ENCODE results near the gene MSRB1. TPM values are rescaled to one million over a fixed set of nuclear protein-coding genes. Genes with fewer than 3 reads are reported as not detected.

MSRB1 gene
- total and polyA plus RNA-seq, 4 donors, result 32.2 to 169 (median 98.0) TPM

DNA sequence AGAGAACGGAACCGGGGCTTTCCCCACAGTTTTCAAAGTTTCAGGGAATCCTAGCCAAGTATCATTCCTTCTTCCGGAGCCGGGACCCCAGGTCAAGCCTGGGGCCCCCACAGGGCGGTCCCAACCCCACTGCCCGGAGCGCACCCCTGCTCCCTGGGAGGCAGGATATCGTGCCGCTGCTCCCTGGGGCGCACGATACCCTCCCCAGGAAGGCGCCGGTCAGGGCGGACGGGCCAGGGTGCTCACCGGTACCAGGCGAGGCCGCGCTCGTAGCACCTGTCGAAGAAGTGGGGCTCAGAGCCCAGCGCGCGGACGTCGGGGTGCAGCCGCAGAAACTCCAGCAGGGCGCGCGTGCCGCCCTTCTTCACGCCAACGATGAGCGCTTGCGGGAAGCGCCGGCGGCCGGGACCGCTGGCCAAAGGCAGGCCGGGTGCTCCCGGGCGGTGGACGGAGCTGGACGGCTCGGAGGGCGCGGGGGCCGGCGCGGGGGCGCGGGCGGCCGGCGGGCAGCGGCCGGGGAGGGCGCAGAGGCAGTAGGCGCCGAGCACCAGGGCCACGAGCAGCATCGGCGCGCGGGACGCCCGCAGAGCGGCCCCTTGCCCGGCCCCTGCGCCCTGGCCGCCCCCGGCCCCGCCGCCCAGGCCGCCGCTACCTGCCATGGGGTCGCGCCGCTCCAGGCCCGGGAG is 25.2 kb downstream of the MSRB1 start:
- WGBS, result 3% methylated on average over 81 of the region's 81 CpGs
- no peaks in the 10 kb centered on the region for H3K9me3 ChIP-seq (ENCODE audit: control insufficient read depth in 4 of 4, low read length in 3 of 4)
- peaks cover 11 to 17% (median 12%) of the 10 kb centered on the region in 4 donors for H3K27me3 ChIP-seq (ENCODE audit: control insufficient read depth in 4 of 4, insufficient read depth in 4 of 4, low read length in 3 of 4)
- peak overlapping the region in 1 of 3 donors; percentile 19 for H3K4me3 ChIP-seq (ENCODE audit: low read depth in 1 of 3, low read length in 3 of 3)
- no peaks in the 10 kb centered on the region for H3K36me3 ChIP-seq (ENCODE audit: control insufficient read depth in 4 of 4, insufficient read depth in 3 of 4, low read depth in 1 of 4, low read length in 3 of 4)
- TF ChIP-seq EGR1 (IDR thresholded peaks at IDR 0.05; ENCODE audit: low read depth in 2 of 2) (no peak), NR2F2 (IDR thresholded peaks at IDR 0.05) (no peak), FOXA2 (IDR thresholded peaks at IDR 0.05) (no peak), SP1 (IDR thresholded peaks at IDR 0.05) (no peak), FOXA1 (IDR thresholded peaks at IDR 0.05) (no peak), RXRA (IDR thresholded peaks at IDR 0.05) (no peak), GABPA (IDR thresholded peaks at IDR 0.05 in 1 of 2, conservative IDR thresholded peaks at IDR 0.05 in 1 of 2) (no peak), JUND (IDR thresholded peaks at IDR 0.05) (no peak), HNF4A (conservative IDR thresholded peaks at IDR 0.05) (no peak), YY1 (IDR thresholded peaks at IDR 0.05) (no peak), TAF1 (conservative IDR thresholded peaks at IDR 0.05) (no peak), HNF4G (IDR thresholded peaks at IDR 0.05) (no peak)
- TF ChIP-seq, protein P1, sequence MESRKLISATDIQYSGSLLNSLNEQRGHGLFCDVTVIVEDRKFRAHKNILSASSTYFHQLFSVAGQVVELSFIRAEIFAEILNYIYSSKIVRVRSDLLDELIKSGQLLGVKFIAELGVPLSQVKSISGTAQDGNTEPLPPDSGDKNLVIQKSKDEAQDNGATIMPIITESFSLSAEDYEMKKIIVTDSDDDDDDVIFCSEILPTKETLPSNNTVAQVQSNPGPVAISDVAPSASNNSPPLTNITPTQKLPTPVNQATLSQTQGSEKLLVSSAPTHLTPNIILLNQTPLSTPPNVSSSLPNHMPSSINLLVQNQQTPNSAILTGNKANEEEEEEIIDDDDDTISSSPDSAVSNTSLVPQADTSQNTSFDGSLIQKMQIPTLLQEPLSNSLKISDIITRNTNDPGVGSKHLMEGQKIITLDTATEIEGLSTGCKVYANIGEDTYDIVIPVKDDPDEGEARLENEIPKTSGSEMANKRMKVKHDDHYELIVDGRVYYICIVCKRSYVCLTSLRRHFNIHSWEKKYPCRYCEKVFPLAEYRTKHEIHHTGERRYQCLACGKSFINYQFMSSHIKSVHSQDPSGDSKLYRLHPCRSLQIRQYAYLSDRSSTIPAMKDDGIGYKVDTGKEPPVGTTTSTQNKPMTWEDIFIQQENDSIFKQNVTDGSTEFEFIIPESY (IDR thresholded peaks at IDR 0.05), result no peak
- TF ChIP-seq, protein P2, sequence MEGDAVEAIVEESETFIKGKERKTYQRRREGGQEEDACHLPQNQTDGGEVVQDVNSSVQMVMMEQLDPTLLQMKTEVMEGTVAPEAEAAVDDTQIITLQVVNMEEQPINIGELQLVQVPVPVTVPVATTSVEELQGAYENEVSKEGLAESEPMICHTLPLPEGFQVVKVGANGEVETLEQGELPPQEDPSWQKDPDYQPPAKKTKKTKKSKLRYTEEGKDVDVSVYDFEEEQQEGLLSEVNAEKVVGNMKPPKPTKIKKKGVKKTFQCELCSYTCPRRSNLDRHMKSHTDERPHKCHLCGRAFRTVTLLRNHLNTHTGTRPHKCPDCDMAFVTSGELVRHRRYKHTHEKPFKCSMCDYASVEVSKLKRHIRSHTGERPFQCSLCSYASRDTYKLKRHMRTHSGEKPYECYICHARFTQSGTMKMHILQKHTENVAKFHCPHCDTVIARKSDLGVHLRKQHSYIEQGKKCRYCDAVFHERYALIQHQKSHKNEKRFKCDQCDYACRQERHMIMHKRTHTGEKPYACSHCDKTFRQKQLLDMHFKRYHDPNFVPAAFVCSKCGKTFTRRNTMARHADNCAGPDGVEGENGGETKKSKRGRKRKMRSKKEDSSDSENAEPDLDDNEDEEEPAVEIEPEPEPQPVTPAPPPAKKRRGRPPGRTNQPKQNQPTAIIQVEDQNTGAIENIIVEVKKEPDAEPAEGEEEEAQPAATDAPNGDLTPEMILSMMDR (IDR thresholded peaks at IDR 0.05; ENCODE audit: low read depth, low read length, missing input control), result no peak
- TF ChIP-seq, protein P3, sequence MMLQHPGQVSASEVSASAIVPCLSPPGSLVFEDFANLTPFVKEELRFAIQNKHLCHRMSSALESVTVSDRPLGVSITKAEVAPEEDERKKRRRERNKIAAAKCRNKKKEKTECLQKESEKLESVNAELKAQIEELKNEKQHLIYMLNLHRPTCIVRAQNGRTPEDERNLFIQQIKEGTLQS (IDR thresholded peaks at IDR 0.05), result no peak
- TF ChIP-seq, protein P4, sequence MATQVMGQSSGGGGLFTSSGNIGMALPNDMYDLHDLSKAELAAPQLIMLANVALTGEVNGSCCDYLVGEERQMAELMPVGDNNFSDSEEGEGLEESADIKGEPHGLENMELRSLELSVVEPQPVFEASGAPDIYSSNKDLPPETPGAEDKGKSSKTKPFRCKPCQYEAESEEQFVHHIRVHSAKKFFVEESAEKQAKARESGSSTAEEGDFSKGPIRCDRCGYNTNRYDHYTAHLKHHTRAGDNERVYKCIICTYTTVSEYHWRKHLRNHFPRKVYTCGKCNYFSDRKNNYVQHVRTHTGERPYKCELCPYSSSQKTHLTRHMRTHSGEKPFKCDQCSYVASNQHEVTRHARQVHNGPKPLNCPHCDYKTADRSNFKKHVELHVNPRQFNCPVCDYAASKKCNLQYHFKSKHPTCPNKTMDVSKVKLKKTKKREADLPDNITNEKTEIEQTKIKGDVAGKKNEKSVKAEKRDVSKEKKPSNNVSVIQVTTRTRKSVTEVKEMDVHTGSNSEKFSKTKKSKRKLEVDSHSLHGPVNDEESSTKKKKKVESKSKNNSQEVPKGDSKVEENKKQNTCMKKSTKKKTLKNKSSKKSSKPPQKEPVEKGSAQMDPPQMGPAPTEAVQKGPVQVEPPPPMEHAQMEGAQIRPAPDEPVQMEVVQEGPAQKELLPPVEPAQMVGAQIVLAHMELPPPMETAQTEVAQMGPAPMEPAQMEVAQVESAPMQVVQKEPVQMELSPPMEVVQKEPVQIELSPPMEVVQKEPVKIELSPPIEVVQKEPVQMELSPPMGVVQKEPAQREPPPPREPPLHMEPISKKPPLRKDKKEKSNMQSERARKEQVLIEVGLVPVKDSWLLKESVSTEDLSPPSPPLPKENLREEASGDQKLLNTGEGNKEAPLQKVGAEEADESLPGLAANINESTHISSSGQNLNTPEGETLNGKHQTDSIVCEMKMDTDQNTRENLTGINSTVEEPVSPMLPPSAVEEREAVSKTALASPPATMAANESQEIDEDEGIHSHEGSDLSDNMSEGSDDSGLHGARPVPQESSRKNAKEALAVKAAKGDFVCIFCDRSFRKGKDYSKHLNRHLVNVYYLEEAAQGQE (IDR thresholded peaks at IDR 0.05), result no peak
- no peak for DNase-seq (ENCODE audit: low spot score)
- H3K27ac ChIP-seq (ENCODE audit: low read depth in 1 of 2, low read length in 2 of 2), result no peak overlapping the region
- no peak overlapping the region for H3K9ac ChIP-seq (ENCODE audit: low read depth in 1 of 2, low read length in 2 of 2)
- H3K4me1 ChIP-seq (ENCODE audit: control insufficient read depth in 4 of 4, insufficient read depth in 4 of 4, low read length in 3 of 4), result peaks cover 0 to 14% (median 5%) of the 10 kb centered on the region in 4 donors
